HepG2 (cell line): ENCODE data around the gene MEA1. TPM values are rescaled to one million over a fixed set of nuclear protein-coding genes. Genes with fewer than 3 reads are reported as not detected.

Experiments used
- KDM5B ChIP-seq: sonication (generic); formaldehyde crosslinking; IDR thresholded peaks from 2 replicates; pipeline ENCODE4 v1.4.0; 2020; ENCODE audit warnings: missing genetic modification reagents, mild to moderate bottlenecking, borderline replicate concordance
- KDM6A ChIP-seq: IDR thresholded peaks from 2 replicates; pipeline ENCODE4 v1.6.1; 2016; ENCODE audit warnings: low read depth
- NKX3-1 ChIP-seq: sonication (generic); formaldehyde crosslinking; IDR thresholded peaks from 2 replicates; pipeline ENCODE4 v1.5.0; 2020; ENCODE audit warnings: missing genetic modification reagents
- ZNF234 ChIP-seq: sonication (generic); formaldehyde crosslinking; conservative IDR thresholded peaks from 2 replicates; pipeline ENCODE4 v1.5.1; 2020; ENCODE audit warnings: mild to moderate bottlenecking, missing genetic modification reagents
- polyA plus RNA-seq, 8 experiments: library from polyadenylated mRNA; depleted of rRNA in 3 of 8; stranded (reverse) in 7 of 8; unstranded in 1 of 8; fragments of >200 nt; fragmentation: Illumina TruSeq in 4 of 8; extraction: Trizol in 4 of 8; gene quantifications; 2 replicates each; pipeline versions ENCODE4 v1.2.1 to v1.2.3, GENCODE V29; 2011 to 2016; ENCODE audit warnings: low read depth in 4 of 8, missing spikeins in 1 of 8, mixed read lengths in 1 of 8; ENCODE audit not compliant: insufficient read depth in 1 of 8
- total RNA-seq, 5 experiments: library from RNA; depleted of rRNA; stranded (reverse); fragments of >200 nt; fragmentation: Illumina TruSeq; extraction: Trizol; gene quantifications; 2 replicates each; pipeline ENCODE4 v1.2.3, GENCODE V29; 2016; ENCODE audit warnings: low read depth in 1 of 5
- TF ChIP-seq, protein P1 (sequence below): sonication (generic); formaldehyde crosslinking; IDR thresholded peaks from 2 replicates; pipeline ENCODE4 v1.5.0; 2020; ENCODE audit warnings: mild to moderate bottlenecking, missing genetic modification reagents, borderline replicate concordance
- TF ChIP-seq, protein P2 (sequence below): sonication (generic); formaldehyde crosslinking; IDR thresholded peaks from 2 replicates; pipeline ENCODE4 v1.9.0; 2021; ENCODE audit warnings: mild to moderate bottlenecking, missing genetic modification reagents
- TF ChIP-seq, protein P3 (sequence below): IDR thresholded peaks from 2 replicates; pipeline ENCODE4 v1.6.1; 2012; ENCODE audit warnings: low read depth, low read length, improper control_type of control experiment
- TF ChIP-seq, protein P4 (sequence below): sonication (generic); formaldehyde crosslinking; IDR thresholded peaks from 2 replicates; pipeline ENCODE4 v1.4.0; 2020; ENCODE audit warnings: missing genetic modification reagents
- TF ChIP-seq, protein P5 (sequence below): sonication (generic); formaldehyde crosslinking; IDR thresholded peaks from 2 replicates; pipeline ENCODE4 v1.4.0; 2020; ENCODE audit warnings: missing genetic modification reagents

The MEA1 gene
- total and polyA plus RNA-seq, 2 of the 13 experiments (the other 11 are each of a cell fraction or from before 2014, with no cell fraction given): 75.6 to 86.2 TPM

DNA sequence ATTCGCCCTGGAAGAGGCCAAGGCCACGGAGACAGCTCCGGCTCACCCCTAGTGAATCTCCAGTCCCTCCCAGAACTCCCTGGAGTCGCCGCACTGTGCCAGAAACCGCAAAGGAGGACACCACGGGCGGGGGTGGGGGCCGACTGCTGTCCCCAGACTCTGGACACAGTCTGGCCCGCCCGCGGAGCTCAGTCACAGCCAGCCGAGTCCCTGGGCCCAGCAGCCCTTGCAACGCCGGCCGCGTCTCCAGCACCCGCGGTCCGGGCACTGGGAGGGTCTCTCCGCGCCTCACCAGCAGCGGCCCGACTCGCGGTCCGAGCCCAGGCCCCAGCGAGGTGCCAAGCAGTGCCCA, 35.3 kb downstream of the MEA1 start (continued):
- TF ChIP-seq, protein P1, sequence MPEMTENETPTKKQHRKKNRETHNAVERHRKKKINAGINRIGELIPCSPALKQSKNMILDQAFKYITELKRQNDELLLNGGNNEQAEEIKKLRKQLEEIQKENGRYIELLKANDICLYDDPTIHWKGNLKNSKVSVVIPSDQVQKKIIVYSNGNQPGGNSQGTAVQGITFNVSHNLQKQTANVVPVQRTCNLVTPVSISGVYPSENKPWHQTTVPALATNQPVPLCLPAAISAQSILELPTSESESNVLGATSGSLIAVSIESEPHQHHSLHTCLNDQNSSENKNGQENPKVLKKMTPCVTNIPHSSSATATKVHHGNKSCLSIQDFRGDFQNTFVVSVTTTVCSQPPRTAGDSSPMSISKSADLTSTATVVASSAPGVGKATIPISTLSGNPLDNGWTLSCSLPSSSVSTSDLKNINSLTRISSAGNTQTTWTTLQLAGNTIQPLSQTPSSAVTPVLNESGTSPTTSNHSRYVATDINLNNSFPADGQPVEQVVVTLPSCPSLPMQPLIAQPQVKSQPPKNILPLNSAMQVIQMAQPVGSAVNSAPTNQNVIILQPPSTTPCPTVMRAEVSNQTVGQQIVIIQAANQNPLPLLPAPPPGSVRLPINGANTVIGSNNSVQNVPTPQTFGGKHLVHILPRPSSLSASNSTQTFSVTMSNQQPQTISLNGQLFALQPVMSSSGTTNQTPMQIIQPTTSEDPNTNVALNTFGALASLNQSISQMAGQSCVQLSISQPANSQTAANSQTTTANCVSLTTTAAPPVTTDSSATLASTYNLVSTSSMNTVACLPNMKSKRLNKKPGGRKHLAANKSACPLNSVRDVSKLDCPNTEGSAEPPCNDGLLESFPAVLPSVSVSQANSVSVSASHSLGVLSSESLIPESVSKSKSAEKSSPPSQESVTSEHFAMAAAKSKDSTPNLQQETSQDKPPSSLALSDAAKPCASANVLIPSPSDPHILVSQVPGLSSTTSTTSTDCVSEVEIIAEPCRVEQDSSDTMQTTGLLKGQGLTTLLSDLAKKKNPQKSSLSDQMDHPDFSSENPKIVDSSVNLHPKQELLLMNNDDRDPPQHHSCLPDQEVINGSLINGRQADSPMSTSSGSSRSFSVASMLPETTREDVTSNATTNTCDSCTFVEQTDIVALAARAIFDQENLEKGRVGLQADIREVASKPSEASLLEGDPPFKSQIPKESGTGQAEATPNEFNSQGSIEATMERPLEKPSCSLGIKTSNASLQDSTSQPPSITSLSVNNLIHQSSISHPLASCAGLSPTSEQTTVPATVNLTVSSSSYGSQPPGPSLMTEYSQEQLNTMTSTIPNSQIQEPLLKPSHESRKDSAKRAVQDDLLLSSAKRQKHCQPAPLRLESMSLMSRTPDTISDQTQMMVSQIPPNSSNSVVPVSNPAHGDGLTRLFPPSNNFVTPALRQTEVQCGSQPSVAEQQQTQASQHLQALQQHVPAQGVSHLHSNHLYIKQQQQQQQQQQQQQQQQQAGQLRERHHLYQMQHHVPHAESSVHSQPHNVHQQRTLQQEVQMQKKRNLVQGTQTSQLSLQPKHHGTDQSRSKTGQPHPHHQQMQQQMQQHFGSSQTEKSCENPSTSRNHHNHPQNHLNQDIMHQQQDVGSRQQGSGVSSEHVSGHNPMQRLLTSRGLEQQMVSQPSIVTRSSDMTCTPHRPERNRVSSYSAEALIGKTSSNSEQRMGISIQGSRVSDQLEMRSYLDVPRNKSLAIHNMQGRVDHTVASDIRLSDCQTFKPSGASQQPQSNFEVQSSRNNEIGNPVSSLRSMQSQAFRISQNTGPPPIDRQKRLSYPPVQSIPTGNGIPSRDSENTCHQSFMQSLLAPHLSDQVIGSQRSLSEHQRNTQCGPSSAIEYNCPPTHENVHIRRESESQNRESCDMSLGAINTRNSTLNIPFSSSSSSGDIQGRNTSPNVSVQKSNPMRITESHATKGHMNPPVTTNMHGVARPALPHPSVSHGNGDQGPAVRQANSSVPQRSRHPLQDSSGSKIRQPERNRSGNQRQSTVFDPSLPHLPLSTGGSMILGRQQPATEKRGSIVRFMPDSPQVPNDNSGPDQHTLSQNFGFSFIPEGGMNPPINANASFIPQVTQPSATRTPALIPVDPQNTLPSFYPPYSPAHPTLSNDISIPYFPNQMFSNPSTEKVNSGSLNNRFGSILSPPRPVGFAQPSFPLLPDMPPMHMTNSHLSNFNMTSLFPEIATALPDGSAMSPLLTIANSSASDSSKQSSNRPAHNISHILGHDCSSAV (CRISPR knock-in tag): peak; percentile 36; the same call in 1 of the 2 replicates
- TF ChIP-seq, protein P2, sequence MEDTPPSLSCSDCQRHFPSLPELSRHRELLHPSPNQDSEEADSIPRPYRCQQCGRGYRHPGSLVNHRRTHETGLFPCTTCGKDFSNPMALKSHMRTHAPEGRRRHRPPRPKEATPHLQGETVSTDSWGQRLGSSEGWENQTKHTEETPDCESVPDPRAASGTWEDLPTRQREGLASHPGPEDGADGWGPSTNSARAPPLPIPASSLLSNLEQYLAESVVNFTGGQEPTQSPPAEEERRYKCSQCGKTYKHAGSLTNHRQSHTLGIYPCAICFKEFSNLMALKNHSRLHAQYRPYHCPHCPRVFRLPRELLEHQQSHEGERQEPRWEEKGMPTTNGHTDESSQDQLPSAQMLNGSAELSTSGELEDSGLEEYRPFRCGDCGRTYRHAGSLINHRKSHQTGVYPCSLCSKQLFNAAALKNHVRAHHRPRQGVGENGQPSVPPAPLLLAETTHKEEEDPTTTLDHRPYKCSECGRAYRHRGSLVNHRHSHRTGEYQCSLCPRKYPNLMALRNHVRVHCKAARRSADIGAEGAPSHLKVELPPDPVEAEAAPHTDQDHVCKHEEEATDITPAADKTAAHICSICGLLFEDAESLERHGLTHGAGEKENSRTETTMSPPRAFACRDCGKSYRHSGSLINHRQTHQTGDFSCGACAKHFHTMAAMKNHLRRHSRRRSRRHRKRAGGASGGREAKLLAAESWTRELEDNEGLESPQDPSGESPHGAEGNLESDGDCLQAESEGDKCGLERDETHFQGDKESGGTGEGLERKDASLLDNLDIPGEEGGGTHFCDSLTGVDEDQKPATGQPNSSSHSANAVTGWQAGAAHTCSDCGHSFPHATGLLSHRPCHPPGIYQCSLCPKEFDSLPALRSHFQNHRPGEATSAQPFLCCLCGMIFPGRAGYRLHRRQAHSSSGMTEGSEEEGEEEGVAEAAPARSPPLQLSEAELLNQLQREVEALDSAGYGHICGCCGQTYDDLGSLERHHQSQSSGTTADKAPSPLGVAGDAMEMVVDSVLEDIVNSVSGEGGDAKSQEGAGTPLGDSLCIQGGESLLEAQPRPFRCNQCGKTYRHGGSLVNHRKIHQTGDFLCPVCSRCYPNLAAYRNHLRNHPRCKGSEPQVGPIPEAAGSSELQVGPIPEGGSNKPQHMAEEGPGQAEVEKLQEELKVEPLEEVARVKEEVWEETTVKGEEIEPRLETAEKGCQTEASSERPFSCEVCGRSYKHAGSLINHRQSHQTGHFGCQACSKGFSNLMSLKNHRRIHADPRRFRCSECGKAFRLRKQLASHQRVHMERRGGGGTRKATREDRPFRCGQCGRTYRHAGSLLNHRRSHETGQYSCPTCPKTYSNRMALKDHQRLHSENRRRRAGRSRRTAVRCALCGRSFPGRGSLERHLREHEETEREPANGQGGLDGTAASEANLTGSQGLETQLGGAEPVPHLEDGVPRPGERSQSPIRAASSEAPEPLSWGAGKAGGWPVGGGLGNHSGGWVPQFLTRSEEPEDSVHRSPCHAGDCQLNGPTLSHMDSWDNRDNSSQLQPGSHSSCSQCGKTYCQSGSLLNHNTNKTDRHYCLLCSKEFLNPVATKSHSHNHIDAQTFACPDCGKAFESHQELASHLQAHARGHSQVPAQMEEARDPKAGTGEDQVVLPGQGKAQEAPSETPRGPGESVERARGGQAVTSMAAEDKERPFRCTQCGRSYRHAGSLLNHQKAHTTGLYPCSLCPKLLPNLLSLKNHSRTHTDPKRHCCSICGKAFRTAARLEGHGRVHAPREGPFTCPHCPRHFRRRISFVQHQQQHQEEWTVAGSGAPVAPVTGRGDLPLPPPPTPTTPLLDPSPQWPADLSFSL (CRISPR knock-in tag): no peak
- TF ChIP-seq KDM6A (no peak), ZNF234 (CRISPR knock-in tag) (no peak; the same call in 1 of the 2 replicates), NKX3-1 (CRISPR knock-in tag) (peak; percentile 65; the same call in 1 of the 2 replicates), KDM5B (CRISPR knock-in tag) (no peak)
- TF ChIP-seq, protein P3, sequence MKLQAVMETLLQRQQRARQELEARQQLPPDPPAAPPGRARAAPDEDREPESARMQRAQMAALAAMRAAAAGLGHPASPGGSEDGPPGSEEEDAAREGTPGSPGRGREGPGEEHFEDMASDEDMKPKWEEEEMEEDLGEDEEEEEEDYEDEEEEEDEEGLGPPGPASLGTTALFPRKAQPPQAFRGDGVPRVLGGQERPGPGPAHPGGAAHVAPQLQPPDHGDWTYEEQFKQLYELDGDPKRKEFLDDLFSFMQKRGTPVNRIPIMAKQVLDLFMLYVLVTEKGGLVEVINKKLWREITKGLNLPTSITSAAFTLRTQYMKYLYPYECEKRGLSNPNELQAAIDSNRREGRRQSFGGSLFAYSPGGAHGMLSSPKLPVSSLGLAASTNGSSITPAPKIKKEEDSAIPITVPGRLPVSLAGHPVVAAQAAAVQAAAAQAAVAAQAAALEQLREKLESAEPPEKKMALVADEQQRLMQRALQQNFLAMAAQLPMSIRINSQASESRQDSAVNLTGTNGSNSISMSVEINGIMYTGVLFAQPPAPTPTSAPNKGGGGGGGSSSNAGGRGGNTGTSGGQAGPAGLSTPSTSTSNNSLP: no peak
- TF ChIP-seq, protein P4, sequence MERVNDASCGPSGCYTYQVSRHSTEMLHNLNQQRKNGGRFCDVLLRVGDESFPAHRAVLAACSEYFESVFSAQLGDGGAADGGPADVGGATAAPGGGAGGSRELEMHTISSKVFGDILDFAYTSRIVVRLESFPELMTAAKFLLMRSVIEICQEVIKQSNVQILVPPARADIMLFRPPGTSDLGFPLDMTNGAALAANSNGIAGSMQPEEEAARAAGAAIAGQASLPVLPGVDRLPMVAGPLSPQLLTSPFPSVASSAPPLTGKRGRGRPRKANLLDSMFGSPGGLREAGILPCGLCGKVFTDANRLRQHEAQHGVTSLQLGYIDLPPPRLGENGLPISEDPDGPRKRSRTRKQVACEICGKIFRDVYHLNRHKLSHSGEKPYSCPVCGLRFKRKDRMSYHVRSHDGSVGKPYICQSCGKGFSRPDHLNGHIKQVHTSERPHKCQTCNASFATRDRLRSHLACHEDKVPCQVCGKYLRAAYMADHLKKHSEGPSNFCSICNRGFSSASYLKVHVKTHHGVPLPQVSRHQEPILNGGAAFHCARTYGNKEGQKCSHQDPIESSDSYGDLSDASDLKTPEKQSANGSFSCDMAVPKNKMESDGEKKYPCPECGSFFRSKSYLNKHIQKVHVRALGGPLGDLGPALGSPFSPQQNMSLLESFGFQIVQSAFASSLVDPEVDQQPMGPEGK (CRISPR knock-in tag): peak; percentile 62
- TF ChIP-seq, protein P5, sequence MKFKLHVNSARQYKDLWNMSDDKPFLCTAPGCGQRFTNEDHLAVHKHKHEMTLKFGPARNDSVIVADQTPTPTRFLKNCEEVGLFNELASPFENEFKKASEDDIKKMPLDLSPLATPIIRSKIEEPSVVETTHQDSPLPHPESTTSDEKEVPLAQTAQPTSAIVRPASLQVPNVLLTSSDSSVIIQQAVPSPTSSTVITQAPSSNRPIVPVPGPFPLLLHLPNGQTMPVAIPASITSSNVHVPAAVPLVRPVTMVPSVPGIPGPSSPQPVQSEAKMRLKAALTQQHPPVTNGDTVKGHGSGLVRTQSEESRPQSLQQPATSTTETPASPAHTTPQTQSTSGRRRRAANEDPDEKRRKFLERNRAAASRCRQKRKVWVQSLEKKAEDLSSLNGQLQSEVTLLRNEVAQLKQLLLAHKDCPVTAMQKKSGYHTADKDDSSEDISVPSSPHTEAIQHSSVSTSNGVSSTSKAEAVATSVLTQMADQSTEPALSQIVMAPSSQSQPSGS (CRISPR knock-in tag): no peak
